Upper lobe of right lung (tissue), 1 donor: ENCODE results near the gene ZBTB42. TPM values are rescaled to one million over a fixed set of nuclear protein-coding genes. Genes with fewer than 3 reads are reported as not detected.

ENCODE experiments used
- ATAC-seq: fragments of 200-7000 bp; cut with Tn5 transposase; one replicate; pipeline ENCODE4 v1.9.1; 2020; ENCODE audit warnings: mild to moderate bottlenecking, moderate library complexity
- DNase-seq: peaks from one replicate; pipeline ENCODE4 v3.0.0-alpha.2; 2020
- H3K27ac ChIP-seq: fragments of 200-600 bp; one replicate; pipeline ENCODE4 v1.8.0; 2022
- H3K27me3 ChIP-seq: fragments of 200-600 bp; one replicate; pipeline ENCODE4 v1.8.0; 2022; ENCODE audit warnings: mild to moderate bottlenecking
- H3K36me3 ChIP-seq: fragments of 200-600 bp; one replicate; pipeline ENCODE4 v1.8.0; 2022
- H3K4me1 ChIP-seq: fragments of 200-600 bp; one replicate; pipeline ENCODE4 v1.8.0; 2022
- H3K4me3 ChIP-seq: fragments of 200-600 bp; one replicate; pipeline ENCODE4 v1.8.0; 2022; ENCODE audit warnings: mild to moderate bottlenecking
- H3K9me3 ChIP-seq: fragments of 200-600 bp; one replicate; pipeline ENCODE4 v1.8.0; 2022
- CTCF ChIP-seq: fragments of 200-600 bp; IDR thresholded peaks from one replicate; pipeline ENCODE4 v1.8.0; 2022; ENCODE audit warnings: antibody characterized with exemption
- intact Hi-C: fragments of 100-400 bp; cut with DNase I; formaldehyde crosslinking; loops from one replicate; pipeline ENCODE4 v1.11.0; 2022
- total RNA-seq: library from RNA; stranded (reverse); fragmentation: NEBNext Ultra II Directional; extraction: Animal tissue kit (Norgen Biotek cat#: 25700); gene quantifications from one replicate; pipeline ENCODE4 v1.2.1, GENCODE V29; 2021
- donor health status: DM: no; HTN: yes; CAD: no; lungs with severe emphysema.

ZBTB42 gene
- total RNA-seq, 1 donor from 2014 or later, result 12.3 TPM

GRCh38 chr14:104805326-104805678, 4.4 kb downstream of the ZBTB42 start:
- no peaks in the 10 kb centered on the region for H3K36me3 ChIP-seq
- H3K9me3 ChIP-seq, result no peaks in the 10 kb centered on the region
- no peak for DNase-seq
- intact Hi-C loops, result no loop called here
- ATAC-seq, result peak; percentile 46
- H3K4me3 ChIP-seq, result no peak overlapping the region
- no peak overlapping the region for H3K27ac ChIP-seq
- H3K27me3 ChIP-seq, result no peaks in the 10 kb centered on the region
- TF ChIP-seq CTCF, result no peak
- peaks cover 15% of the 10 kb centered on the region for H3K4me1 ChIP-seq

- Histone ChIP-seq H3K4me3 (no peak overlapping the region), H3K4me1 (peaks cover 15% of the 10 kb centered on the region), H3K36me3 (no peaks in the 10 kb centered on the region), H3K27me3 (no peaks in the 10 kb centered on the region), H3K27ac (no peak overlapping the region), H3K9me3 (no peaks in the 10 kb centered on the region)
- TF ChIP-seq CTCF, result no peak
- ATAC-seq (no peak), DNase-seq (peak; percentile 37)
- intact Hi-C loops, result no loop called here
These were observed 5.2 kb downstream of the ZBTB42 start for GRCh38 chr14:104805941-104806624.

GRCh38 chr14:104806625-104807465, 5.9 kb downstream of the ZBTB42 start:
- intact Hi-C loops, result no loop called here

GRCh38 chr14:104808456-104808855, 7.6 kb downstream of the ZBTB42 start:
- no peaks in the 10 kb centered on the region for H3K36me3 ChIP-seq
- intact Hi-C loops, result no loop called here

More at GRCh38 chr14:104806625-104807465, 5.9 kb downstream of the ZBTB42 start:
- H3K4me1 ChIP-seq, result peaks cover 9% of the 10 kb centered on the region
- no peaks in the 10 kb centered on the region for H3K36me3 ChIP-seq
- TF ChIP-seq CTCF, result no peak
- H3K27ac ChIP-seq, result no peak overlapping the region
- ATAC-seq (no peak), DNase-seq (peak; percentile 16)
- no peaks in the 10 kb centered on the region for H3K9me3 ChIP-seq
- H3K4me3 ChIP-seq, result no peak overlapping the region
- no peaks in the 10 kb centered on the region for H3K27me3 ChIP-seq

GRCh38 chr14:104810316-104810715, 9.4 kb downstream of the ZBTB42 start:
- Histone ChIP-seq H3K9me3 (no peaks in the 10 kb centered on the region), H3K36me3 (no peaks in the 10 kb centered on the region), H3K4me1 (peaks cover 13% of the 10 kb centered on the region), H3K27ac (no peak overlapping the region), H3K27me3 (no peaks in the 10 kb centered on the region), H3K4me3 (no peak overlapping the region)
- no peak for DNase-seq
- no peak for ATAC-seq
- TF ChIP-seq CTCF, result no peak
- intact Hi-C loops, result no loop called here

More at GRCh38 chr14:104808456-104808855, 7.6 kb downstream of the ZBTB42 start:
- no peak for TF ChIP-seq CTCF
- Histone ChIP-seq H3K4me3 (no peak overlapping the region), H3K27ac (no peak overlapping the region), H3K27me3 (no peaks in the 10 kb centered on the region), H3K4me1 (no peaks in the 10 kb centered on the region), H3K9me3 (no peaks in the 10 kb centered on the region)
- peak; percentile 44 for DNase-seq
- ATAC-seq, result no peak
